HG03354 (cell line): ENCODE results near the gene PPP1R13B.

Experiments used
- ATAC-seq: cut with Tn5 transposase; IDR thresholded peaks from one replicate; pipeline ENCODE4 v1.9.1; 2021; ENCODE audit warnings: mild to moderate bottlenecking; ENCODE audit not compliant: unreplicated experiment, poor library complexity, severe bottlenecking

The PPP1R13B gene

DNA sequence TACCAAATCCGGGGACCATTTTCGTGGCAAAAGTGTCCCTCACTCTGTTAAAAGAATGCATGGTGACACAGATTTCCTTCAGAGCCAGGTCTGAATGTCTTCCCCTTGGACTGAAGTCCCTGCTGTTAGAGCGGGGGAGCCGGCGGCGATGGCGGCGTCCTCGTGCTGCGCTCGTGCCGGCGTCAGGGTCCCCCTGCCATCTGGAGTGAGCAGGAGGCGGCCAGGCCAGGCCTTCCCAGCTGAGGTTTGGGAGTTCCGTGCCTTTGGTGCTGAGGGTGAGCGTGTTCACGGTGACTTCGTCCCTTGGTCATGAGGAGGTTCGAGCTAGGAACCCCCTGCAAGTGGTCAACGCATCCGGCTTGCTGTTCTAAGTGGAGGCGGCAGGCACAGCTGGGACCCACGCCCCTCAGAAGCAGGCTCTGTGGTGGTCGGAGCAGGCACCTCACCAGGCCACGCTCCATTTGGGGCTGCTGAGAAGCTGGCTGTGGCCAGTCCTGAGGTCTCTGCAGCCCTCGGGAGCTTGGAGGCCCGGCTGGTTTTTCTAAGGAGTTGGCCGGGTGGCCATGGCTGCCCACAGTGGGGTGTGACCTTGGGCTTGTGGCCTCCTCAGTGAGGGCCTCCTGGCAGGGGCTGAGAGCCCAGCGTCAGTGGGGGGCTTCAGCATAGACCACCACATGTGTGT, 122.2 kb downstream of the PPP1R13B start:
- no peak for ATAC-seq

DNA sequence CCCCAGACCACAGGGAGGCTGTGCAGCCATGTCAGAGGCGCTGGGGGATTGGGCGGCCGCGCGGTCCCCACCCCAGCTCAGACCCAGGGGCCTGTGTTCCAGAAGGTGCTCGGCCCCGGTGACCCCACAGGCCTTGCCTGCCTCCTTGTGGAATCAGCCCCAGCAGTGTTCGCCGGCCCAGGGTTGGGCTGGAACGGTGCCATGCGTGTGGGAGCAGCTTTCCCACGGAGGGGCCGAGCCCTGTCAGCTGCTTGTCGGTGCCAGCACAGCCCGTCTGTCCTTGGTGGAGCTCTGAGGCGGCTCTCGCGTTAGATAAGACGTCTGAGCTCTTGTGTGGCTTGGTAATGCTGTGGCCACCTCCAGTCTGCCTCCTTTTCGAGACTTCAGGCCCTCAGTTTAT, 123.3 kb downstream of the PPP1R13B start:
- no peak for ATAC-seq

GRCh38 chr14:103723748-103724081, 123.7 kb downstream of the PPP1R13B start:
- no peak for ATAC-seq

DNA sequence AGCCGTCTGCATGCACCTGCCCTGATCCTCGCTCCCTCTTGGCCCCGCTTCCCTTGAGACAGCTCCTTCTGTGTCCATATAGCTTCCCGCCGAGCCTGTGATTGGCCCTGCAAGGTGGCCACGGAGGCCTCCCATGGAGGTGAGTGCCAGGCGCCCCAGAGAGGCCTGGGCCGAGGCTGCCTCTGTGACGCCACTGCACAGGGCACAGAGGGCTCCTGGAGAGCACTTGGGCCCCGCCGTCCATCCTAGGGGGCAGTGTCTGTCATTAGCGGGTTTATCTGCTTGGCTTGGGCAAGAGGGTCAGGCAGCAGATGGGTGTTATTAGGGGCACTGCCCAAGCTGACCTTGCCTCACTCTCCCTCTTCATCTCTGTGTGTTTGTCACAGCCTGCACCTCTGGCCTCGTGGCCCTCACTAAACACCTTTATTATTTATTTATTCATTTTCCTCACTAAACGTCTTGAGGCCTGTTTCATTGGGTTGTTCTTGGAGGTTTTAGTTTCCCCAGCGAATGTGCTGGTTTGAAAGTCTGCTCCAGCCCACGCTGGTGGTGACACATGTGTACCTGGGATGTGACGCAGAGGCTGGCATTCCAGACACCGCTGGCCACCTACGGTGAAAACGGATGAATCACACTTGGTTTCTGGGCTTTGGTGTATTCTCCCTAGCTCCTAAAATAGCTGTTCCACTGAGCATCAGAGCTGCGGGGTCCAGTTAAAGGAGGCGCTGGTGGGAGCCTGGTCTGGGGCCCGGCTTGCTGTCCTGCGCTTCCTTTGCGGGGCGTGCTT, 125.8 kb downstream of the PPP1R13B start:
- no peak for ATAC-seq

- no peak for ATAC-seq
These were observed 127.6 kb downstream of the PPP1R13B start for GRCh38 chr14:103719751-103720150.

DNA sequence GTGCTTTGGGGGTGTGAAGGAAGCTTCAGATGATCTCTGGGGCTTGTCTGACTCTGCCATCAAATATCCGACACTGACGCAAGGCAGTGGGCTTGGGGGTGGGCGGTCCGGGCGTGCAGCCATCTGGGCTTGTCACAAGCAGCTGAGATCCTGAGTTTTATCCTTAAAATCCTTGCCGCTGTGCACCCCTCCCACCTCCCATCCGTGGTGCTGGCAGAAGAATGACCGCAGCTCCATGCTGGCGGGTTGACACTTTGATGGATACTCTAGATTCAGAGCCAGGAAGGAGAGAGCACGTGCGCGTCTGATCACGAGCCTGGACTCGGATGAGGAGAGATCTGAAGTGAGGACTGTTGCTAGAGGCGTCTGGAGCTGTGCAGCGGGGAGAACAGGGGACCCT, 128.8 kb downstream of the PPP1R13B start:
- ATAC-seq, result no peak

DNA sequence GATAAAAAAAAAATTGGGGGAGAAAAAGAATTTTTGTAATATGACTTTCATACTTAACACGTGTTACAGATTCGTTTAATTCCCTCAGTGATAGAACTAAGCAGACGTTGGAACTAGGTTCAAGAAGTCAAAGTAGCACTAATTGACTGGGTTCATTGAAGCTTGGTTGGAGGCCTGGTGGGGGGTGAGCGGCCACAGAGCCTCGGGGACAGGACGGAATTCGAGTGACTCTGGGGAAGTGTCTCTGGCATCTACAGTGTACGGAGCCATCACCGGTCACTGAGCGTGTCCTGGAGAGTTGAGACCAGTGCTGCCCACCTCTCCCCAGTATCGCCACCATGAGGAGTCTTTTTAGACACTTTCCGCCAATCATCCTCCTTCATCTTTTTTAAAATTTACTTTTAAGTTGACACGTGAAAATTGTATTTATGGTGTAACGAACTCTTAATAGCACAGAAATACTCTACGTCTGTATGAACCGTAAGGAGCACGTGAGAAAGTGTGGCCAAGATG, 130.4 kb downstream of the PPP1R13B start:
- ATAC-seq, result no peak

- ATAC-seq, result peak; percentile 7
These were observed 131.1 kb downstream of the PPP1R13B start for GRCh38 chr14:103716091-103716801.

DNA sequence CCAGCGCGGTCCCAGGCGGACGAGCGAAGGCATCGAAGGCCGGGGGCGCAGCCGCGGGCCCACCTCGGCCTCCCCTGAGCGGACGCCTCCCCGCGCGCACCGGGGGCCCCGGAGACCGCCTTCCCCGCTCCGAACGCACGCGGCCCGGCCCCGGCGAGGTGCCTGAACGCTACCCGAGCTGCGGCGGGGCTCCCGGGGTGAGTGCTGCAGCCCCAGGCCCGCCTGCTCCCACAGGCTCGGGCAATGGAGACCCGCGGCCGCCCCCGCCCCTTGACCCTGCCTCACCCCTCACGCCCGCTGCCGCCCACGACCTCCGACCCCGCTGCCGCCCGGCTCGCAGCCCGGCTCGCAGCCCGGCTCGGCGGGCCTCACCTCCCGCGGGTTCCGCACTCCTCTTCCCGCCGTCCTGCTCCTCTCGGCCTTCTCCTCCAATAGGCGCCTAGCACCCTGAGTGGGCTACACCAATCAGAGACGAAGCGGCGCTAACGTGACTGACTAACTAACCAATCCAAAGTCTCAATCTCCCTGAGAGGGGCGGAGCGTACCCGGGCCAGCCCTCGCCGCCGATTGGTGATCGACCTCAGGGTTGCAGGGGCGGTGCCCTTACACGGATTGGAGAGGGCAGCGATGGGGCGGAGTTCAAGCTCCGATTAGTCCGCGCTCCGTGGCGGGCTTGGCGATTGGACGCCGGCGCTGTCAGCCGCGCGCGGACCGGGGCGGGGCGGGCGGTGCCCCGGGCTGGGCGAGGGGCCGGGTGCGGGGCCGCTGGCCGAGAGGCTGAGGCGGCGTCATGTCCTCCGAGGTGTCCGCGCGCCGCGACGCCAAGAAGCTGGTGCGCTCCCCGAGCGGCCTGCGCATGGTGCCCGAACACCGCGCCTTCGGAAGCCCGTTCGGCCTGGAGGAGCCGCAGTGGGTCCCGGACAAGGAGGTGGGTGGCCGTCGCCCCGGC, 132.0 kb downstream of the PPP1R13B start, which contains the start of the genes XRCC3 and ZFYVE21:
Gene XRCC3 (minus strand): TSS at position 400 of the 949 bp plus-strand sequence. CDS start 4,364 bp downstream, outside the sequence.
Gene ZFYVE21 (plus strand): TSS at position 759 of the 949 bp plus-strand sequence. CDS start 32 bp downstream, at position 791.
- peak; percentile 95 for ATAC-seq

DNA sequence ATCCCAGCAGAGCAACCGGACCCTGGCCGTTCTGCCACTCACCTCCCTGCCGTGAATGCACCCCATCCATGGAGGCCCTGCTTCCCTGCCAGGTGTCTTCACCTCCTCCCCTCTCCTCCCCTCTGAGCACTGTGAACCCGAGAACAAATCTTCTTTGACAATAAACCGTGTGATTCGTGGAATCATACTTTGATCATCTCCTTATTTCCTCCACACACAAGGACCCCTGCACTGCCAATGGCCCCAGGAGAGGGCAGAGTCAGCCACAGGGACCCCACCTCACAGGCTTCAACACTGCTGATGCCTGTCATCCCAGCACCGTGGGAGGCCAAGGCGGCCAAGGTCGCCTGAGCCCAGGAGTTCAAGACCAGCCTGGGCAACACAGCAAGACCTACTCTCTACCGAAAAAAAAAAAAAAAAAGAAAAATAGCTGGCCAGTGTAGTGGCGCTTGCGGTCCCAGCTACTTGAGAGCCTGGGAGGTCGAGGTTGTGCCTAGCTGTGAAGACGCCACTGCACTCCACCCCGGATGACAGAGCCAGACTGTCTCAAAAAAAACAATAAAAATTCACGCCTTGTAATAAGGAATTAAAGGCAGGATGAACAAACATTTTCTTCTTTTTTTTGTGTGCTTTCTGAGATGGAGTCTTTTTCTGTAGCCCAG, 133.2 kb downstream of the PPP1R13B start:
- ATAC-seq, result no peak

DNA sequence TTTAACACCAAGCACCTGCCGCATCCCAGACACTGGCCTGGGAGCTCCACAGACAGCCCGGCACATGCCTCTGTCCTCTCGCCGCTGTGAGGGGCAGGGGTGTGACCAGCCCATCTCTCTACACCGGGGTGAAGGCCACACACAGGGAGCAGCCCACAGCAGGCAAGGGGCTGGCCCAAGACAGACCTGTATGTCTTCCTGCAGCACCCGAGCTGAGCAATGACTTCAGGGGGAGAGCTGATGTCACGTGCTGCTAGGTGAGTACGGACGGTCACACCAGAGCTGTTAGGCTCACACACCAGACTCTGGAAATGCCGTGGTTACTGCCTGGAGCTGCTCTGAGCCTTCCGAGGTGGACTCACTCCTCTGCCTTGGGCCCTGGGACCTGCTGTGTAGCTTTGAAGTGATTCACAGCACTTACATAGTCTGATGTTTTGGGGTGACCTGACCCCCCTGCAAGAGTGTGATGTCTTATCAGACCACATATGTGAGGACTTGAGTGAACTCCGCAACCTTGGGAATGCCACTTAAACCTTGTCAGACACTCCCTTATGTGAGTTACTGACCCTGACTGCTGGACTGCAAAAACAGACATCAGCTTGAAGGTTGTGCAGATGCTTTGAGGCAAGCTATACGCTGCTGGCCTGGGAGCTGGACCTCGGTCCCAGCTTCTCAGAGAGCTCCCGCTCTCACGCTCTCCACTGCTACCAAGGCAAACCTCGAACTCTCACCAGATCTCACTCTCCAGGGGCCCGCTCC, 133.9 kb downstream of the PPP1R13B start:
- ATAC-seq, result no peak

GRCh38 chr14:103712633-103713247, 134.6 kb downstream of the PPP1R13B start:
- ATAC-seq, result no peak

DNA sequence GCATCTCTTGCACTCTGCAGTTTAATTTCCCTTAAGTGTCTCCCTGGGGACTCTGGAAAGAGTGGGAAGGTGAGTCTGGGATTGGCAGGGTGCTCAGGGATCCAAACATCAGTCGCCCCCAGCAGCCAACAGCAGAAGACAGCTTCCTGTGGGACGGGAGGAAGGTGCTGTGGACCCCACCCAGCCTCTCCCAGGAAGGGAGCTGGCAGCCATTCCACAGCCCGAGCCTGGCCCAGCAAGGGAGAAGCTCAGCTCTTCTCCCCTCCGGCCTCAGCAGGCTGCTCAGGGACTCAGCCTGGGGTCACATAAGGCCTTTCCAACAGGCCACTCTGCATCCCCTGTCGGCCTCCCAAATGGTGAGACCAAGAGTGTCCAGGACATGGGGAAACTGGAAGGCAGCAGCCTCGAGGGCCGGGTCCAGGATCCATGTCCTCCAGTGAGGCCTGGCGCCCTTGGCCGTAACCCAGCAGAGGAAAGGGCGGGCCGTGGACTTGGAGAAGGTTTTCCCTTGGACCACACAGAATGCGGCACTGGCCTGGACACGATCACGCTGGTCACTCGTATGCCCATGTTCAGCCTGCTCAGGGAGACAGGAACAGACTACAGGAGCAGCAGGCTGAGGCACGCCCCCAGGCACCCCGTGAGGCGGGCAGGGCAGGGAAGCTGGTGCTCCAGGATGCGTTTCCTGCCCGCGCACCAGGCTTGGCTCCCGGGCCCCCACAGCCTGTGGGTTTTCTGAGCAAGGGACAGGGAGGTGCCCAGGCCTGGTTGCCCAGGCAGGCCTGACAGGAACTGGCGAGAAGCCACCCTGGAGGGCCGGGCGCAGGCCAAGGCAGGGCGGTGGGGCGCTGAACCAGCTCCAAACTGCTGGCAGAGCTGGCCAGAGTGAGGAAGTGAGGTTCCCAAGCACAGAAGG, 135.6 kb downstream of the PPP1R13B start:
- no peak for ATAC-seq

- no peak for ATAC-seq
These were observed 136.5 kb downstream of the PPP1R13B start for GRCh38 chr14:103710771-103711377.

DNA sequence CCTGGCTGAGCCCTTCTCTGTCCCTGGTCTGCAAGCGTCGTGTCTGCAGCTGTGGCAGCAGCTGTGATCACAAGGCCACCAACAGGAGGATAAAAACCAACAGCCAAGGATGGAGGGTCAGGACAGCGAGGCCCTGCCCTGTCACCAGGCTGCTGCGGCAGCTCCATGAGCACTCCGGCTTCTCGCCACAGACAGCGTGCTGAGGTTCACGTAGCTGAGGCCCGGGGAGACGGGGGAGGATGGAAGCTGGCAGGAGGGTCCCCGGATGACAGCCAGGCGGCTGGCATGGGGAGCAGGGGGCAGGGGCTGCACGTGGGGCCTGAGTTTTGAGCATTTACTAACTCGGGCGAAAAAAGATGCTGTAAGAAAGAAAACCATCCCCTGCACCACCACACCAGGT, 137.6 kb downstream of the PPP1R13B start:
- ATAC-seq, result no peak

- ATAC-seq, result no peak
These were observed 138.6 kb downstream of the PPP1R13B start for GRCh38 chr14:103708750-103709187.
